HTR-8/SVneo (cell line): Measurements from ENCODE around the gene TRIM67.
"Not testable (repeated sequence)": the region's sequence is repeated elsewhere in the genome, so short reads cannot be mapped to it uniquely, and the experiment has no call there.

Source experiments
- DNase-seq: peaks from one replicate; pipeline ENCODE4 v3.0.0; 2011; ENCODE audit warnings: low spot score, mixed read lengths; ENCODE audit not compliant: insufficient read length
- FAIRE-seq: peaks from 2 replicates; lab custom pipeline; 2011; peaks lifted over from hg19 to GRCh38; lab: Jason Lieb, UNC

TRIM67 gene

GRCh38 chr1:231161667-231162296 lies at the start of gene TRIM67:
Gene TRIM67 (plus strand): TSS chr1:231162058. CDS start chr1:231162970, 912 bp downstream.
- no peak for DNase-seq
- no peak for FAIRE-seq

- no peak for FAIRE-seq
Observed at GRCh38 chr1:231116738-231117137, 45.1 kb upstream of the TRIM67 start.

GRCh38 chr1:231118704-231119453 lies 43.0 kb upstream of the TRIM67 start:
- no peak for DNase-seq
- no peak for FAIRE-seq

More at GRCh38 chr1:231116738-231117137, 45.1 kb upstream of the TRIM67 start:
- no peak for DNase-seq

- FAIRE-seq, result no peak
Observed at GRCh38 chr1:231121533-231121932, 40.3 kb upstream of the TRIM67 start.

GRCh38 chr1:231122143-231122542 lies 39.7 kb upstream of the TRIM67 start:
- no peak for DNase-seq
- FAIRE-seq, result no peak

More at GRCh38 chr1:231121533-231121932, 40.3 kb upstream of the TRIM67 start:
- DNase-seq, result no peak

GRCh38 chr1:231124746-231125145 lies 37.1 kb upstream of the TRIM67 start:
- FAIRE-seq (no peak), DNase-seq (no peak)

GRCh38 chr1:231125972-231126580 lies 35.8 kb upstream of the TRIM67 start:
- DNase-seq (no peak), FAIRE-seq (no peak)

- not testable (repeated sequence) for DNase-seq, FAIRE-seq
Observed at GRCh38 chr1:231127106-231127505, 34.8 kb upstream of the TRIM67 start.

GRCh38 chr1:231128471-231128870 lies 33.4 kb upstream of the TRIM67 start:
- FAIRE-seq, result not testable (repeated sequence)

GRCh38 chr1:231130544-231130943 lies 31.3 kb upstream of the TRIM67 start:
- FAIRE-seq, result no peak
- no peak for DNase-seq

More at GRCh38 chr1:231128471-231128870, 33.4 kb upstream of the TRIM67 start:
- DNase-seq, result not testable (repeated sequence)

GRCh38 chr1:231132591-231132990 lies 29.3 kb upstream of the TRIM67 start:
- not testable (repeated sequence) for FAIRE-seq, DNase-seq

GRCh38 chr1:231134624-231135023 lies 27.2 kb upstream of the TRIM67 start:
- DNase-seq (no peak), FAIRE-seq (no peak)

- DNase-seq (no peak), FAIRE-seq (no peak)
Observed at GRCh38 chr1:231138236-231138635, 23.6 kb upstream of the TRIM67 start.

- FAIRE-seq (no peak), DNase-seq (peak; percentile 31)
Observed at GRCh38 chr1:231139125-231139649, 22.7 kb upstream of the TRIM67 start.

- FAIRE-seq (peak; percentile 74), DNase-seq (peak; percentile 43)
Observed at GRCh38 chr1:231139659-231140654, 21.9 kb upstream of the TRIM67 start.

- FAIRE-seq (no peak), DNase-seq (no peak)
Observed at GRCh38 chr1:231144416-231145193, 17.3 kb upstream of the TRIM67 start.

- no peak for DNase-seq
- FAIRE-seq, result no peak
Observed at GRCh38 chr1:231147896-231148295, 14.0 kb upstream of the TRIM67 start.

GRCh38 chr1:231151811-231152210 lies 10.0 kb upstream of the TRIM67 start:
- FAIRE-seq, result no peak
- DNase-seq, result no peak

- FAIRE-seq (no peak), DNase-seq (no peak)
Observed at GRCh38 chr1:231153726-231154125, 8.1 kb upstream of the TRIM67 start.
